Stimulated activated CD8-positive, alpha-beta memory T cell treated with anti-CD3 and anti-CD28 coated beads, Interleukin-12 subunit alpha, Interleukin-12 subunit beta, amount 100 ng/mL, for 4 hours (primary cell): Measurements from ENCODE around the gene NTRK1.
"Not testable (repeated sequence)": the region's sequence is repeated elsewhere in the genome, so short reads cannot be mapped to it uniquely, and the experiment has no call there.

ENCODE experiments used
- DNase-seq: peaks from one replicate; pipeline ENCODE4 v3.0.0-alpha.2; 2020; ENCODE audit warnings: low read depth

Gene NTRK1

GRCh38 chr1:156913809-156914387 lies 53.2 kb downstream of the NTRK1 start:
- DNase-seq: no peak

- DNase-seq: no peak
Measured at GRCh38 chr1:156914440-156914856, 53.8 kb downstream of the NTRK1 start.

- DNase-seq: peak; percentile 24
Measured at GRCh38 chr1:156920233-156921052, 59.8 kb downstream of the NTRK1 start, which contains the start of gene LRRC71. TSS of gene LRRC71 (plus strand) at chr1:156920632. CDS start at chr1:156920804, 172 bp downstream.

GRCh38 chr1:156921053-156921529 lies 60.4 kb downstream of the NTRK1 start:
- DNase-seq: no peak

GRCh38 chr1:156922986-156923669 lies 62.5 kb downstream of the NTRK1 start:
- no peak for DNase-seq

GRCh38 chr1:156923670-156924477 lies 63.2 kb downstream of the NTRK1 start:
- DNase-seq: no peak

GRCh38 chr1:156924478-156925153 lies 64.0 kb downstream of the NTRK1 start:
- DNase-seq: no peak

- DNase-seq: no peak
Measured at GRCh38 chr1:156925154-156926010, 64.7 kb downstream of the NTRK1 start.

GRCh38 chr1:156926175-156926574 lies 65.5 kb downstream of the NTRK1 start:
- no peak for DNase-seq

GRCh38 chr1:156926695-156927094 lies 66.0 kb downstream of the NTRK1 start:
- DNase-seq: not testable (repeated sequence)

- peak; percentile 41 for DNase-seq
Measured at GRCh38 chr1:156927215-156928042, 66.8 kb downstream of the NTRK1 start.

- no peak for DNase-seq
Measured at GRCh38 chr1:156928043-156928602, 67.5 kb downstream of the NTRK1 start.

GRCh38 chr1:156929596-156930238 lies 69.1 kb downstream of the NTRK1 start:
- no peak for DNase-seq

- DNase-seq: no peak
Measured at GRCh38 chr1:156930483-156930882, 69.8 kb downstream of the NTRK1 start.
